SKM-1 treated with dmso at 0.1 percent for 144 hours (cell line): ENCODE data around the gene ATP13A3.
A peak's percentile ranks its signal among the peaks of the same experiment; 100 is the strongest.

Experiments
- DNase-seq: peaks from one replicate; lab custom pipeline; 2025; ENCODE audit not compliant: unreplicated experiment; lab: John Stamatoyannopoulos, UW

ATP13A3 gene

GRCh38 chr3:194446172-194446571 lies 40.6 kb downstream of the ATP13A3 start:
- DNase-seq = no peak

- no peak for DNase-seq
Observed at GRCh38 chr3:194443901-194444300, 42.9 kb downstream of the ATP13A3 start.

DNA sequence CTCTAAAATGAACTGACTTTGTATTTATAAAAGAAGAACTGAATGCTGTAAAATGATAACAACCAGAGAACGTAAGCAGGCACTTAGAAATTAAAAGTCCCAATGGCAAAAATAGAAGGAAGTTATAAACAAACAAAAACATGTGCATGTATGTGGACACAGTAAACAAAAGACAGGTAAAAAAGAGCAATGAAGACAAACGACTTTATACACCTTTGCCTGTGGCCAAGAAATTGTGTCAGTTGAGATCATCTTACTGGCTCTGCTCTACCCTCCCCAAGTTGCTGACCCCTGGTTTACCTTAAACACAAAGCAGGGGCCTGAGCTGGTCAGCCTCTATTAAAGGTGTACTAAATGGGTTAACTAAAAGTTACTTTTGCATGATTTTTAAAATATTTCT lies 46.0 kb downstream of the ATP13A3 start:
- DNase-seq = no peak

- DNase-seq = no peak
Observed at GRCh38 chr3:194439881-194440550, 46.8 kb downstream of the ATP13A3 start.

- DNase-seq = no peak
Observed at GRCh38 chr3:194434503-194434902, 52.3 kb downstream of the ATP13A3 start.

DNA sequence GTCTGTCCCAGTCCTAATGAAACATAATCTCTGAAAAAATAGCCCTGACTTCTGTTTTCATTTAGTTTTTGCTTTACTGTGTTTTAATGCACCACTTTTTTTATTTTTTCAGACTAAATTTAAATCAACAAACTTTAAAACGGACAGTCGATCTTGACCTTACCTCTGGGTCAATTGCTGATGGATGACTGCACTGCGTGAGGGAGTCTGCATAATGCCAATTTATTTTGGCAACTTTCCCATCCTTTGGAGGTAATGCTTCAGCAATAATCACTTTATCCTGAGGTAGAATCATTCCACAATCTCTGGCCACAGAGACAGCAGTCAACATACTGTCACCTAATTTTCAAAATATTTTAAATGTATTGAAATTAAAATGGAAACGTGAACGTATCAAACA lies 55.2 kb downstream of the ATP13A3 start:
- DNase-seq = no peak

DNA sequence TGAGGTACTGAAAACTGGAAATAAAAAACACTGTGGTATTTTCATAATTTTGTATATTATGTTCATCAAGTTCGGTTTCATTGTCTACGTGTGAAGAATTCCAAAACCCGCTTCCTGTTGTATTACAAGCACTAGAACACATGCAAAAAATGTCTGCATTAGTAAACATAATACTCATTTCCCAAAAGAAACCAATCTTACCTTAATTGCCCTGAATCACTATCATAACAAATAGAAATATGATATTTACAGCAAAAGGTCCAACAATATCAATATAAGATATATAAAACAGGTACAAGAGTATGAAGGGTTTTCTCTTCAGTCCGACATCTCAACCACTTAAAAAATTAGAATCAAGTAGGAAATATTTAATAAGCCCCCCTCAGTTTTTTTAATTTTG lies 61.4 kb downstream of the ATP13A3 start:
- DNase-seq = no peak

GRCh38 chr3:194424953-194425352 lies 61.8 kb downstream of the ATP13A3 start:
- no peak for DNase-seq

GRCh38 chr3:194424373-194424772 lies 62.4 kb downstream of the ATP13A3 start:
- no peak for DNase-seq

DNA sequence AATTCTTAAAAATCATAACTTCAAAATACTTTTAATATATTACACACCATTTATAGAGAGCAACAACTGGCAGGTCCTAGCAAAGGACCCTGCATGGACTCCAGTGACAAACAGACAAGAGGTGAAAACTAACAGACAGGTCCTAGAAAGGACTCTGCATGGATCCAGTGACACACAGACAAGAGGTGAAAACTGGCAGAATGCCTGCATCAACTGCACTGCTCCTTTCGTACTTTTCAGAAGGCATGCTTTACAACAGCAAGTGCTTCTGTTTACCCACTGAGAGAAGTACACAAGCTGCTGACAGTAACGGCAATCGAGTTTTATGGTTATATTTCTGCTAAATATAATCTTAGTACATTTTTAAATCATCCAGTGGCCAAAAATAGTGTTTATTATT lies 63.5 kb downstream of the ATP13A3 start:
- DNase-seq = no peak

GRCh38 chr3:194422188-194422587 lies 64.6 kb downstream of the ATP13A3 start:
- DNase-seq = no peak

- no peak for DNase-seq
Observed at GRCh38 chr3:194418671-194419070, 68.1 kb downstream of the ATP13A3 start.

GRCh38 chr3:194407423-194407822 lies 79.4 kb downstream of the ATP13A3 start:
- no peak for DNase-seq

- no peak for DNase-seq
Observed at GRCh38 chr3:194405766-194406165, 81.0 kb downstream of the ATP13A3 start.

DNA sequence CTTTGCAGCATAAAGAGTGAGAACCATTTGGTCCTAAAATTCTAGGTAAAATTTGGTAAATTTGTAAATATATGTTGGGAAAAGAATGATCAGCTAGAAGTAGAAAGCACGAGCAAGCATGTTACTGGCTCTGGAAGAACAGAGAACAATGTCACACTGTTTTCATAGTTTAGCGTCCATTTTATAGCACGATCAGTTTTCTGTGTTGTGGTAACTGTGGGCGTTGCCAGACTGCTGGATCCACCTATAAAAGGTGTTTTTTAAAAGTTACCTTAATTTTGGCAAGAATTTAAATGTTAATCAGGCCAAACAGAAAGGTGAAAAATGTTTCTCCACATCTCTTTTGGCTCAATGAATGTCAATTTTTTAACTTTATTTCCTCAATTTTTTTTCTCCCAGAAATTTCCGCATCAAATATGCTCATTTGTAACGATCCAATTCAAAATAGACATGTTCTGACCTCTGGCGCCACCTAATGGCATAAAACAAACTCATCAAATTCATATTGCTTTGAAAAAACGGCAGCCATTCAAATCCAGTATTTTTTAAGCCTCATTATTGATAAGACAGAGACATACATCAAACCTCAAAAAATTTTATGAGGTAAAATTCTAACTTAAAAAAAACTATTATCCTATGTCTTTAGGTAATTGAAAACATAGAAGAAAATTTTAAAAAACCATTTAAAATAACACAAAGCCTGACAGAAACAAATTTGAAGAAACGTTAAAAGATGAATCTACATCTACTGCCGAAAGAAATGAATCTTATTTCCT lies 82.2 kb downstream of the ATP13A3 start:
- peak; percentile 42 for DNase-seq

DNA sequence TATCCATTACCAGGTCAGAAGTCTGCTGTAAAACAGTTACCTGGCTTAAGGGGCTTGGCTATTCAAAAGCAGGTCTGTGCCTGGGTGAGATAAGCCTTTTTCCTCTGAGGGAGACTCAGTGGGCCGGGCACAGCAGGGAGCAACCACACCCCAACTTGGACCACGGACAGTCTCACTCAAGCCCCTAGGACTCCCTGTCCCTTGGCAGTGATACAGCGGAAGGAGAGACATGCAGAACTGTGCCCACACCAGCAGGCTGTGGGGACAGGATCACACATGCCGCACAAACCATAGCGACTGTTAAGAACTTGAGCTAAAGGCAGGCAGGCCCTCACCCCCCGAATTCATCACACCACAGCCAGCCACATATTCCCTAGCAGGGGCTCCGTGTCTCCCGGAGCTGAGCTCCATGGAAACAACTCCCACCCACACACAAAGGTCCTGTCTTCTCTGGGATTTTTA lies 84.9 kb downstream of the ATP13A3 start:
- DNase-seq = no peak

- DNase-seq = no peak
Observed at GRCh38 chr3:194401346-194401745, 85.5 kb downstream of the ATP13A3 start.

GRCh38 chr3:194399874-194400411 lies 86.9 kb downstream of the ATP13A3 start:
- DNase-seq = no peak

- DNase-seq = no peak
Observed at GRCh38 chr3:194399166-194399565, 87.6 kb downstream of the ATP13A3 start, which contains the start of gene GP5. TSS of gene GP5 (minus strand) at chr3:194399266. CDS start at chr3:194398282, 984 bp downstream.

DNA sequence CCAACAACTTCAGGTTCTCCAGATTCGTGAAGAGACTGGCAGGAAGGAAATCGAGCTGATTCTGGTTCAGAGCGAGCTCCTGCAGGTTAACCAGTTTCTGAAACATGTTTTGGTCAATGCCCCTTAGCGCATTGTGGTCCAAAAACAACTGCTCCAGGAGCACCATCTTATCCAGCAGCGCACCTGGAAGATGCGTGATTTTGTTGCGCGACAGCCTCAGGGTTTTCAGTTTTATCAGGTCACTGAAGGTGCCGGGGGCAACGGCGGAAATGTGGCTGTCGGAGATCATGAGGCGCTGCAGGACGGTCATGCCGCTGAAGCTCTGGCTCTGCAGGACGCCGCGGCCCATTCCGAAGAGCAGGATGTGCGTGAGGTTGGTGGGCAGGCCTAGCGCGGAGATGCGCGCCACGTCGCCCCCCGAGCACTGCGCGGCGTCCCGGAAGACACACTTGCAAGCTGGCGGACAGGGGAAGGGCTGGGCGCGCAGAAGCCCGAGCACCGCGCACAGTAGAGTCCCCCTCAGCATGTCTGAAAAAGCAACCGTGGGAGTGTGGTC lies 89.0 kb downstream of the ATP13A3 start:
- no peak for DNase-seq

DNA sequence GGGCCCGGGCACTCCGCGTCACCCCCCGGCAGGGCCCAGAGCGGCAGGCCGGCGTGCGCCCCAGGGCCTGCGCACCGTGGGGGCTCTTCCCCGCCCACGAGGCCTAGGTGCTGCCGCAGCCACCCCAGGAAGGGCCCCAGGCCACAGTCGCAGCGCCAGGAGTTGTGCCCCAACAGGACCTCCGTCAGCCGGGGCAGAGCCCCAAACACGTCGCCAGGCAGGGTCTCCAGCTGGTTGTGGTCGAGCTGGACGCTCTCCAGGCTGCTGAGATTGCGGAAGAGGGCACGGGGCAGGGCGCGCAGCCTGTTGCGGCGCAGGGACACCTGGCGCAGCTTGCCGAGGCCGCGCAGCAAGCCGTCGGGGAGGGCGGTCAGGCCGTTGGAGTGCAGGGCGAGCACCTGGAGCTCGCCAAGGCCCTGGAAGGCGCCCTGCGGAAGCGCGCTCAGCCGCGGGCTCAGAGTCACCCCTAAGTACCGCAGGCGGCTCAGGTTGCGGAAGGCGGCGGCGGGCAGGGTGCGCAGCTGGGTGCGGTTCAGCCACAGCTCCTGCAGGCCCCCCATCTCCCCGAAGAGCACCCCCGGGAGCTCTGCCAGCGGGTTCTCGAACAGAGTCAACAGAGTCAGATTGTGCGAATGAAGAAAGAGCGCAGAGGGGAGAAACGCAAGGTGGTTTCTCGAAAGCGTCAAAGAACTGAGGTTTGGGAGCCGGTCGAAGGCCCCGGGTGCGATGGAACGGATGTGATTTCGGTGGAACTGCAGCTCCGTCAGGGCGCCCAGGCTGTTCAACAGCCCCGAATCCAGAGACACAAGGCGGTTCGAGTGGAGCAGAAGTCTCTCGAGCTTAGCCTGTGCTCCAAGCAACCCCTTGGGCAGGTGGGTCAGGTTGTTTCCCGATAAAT lies 89.7 kb downstream of the ATP13A3 start:
- no peak for DNase-seq
